HG03378 (cell line): ENCODE measurements around the gene RFESD.
"Not testable (repeated sequence)": the region's sequence is repeated elsewhere in the genome, so short reads cannot be mapped to it uniquely, and the experiment has no call there.

Experiments used
- ATAC-seq: cut with Tn5 transposase; IDR thresholded peaks from one replicate; pipeline ENCODE4 v1.9.1; 2021; ENCODE audit warnings: mild to moderate bottlenecking, moderate library complexity; ENCODE audit not compliant: unreplicated experiment

The RFESD gene

DNA sequence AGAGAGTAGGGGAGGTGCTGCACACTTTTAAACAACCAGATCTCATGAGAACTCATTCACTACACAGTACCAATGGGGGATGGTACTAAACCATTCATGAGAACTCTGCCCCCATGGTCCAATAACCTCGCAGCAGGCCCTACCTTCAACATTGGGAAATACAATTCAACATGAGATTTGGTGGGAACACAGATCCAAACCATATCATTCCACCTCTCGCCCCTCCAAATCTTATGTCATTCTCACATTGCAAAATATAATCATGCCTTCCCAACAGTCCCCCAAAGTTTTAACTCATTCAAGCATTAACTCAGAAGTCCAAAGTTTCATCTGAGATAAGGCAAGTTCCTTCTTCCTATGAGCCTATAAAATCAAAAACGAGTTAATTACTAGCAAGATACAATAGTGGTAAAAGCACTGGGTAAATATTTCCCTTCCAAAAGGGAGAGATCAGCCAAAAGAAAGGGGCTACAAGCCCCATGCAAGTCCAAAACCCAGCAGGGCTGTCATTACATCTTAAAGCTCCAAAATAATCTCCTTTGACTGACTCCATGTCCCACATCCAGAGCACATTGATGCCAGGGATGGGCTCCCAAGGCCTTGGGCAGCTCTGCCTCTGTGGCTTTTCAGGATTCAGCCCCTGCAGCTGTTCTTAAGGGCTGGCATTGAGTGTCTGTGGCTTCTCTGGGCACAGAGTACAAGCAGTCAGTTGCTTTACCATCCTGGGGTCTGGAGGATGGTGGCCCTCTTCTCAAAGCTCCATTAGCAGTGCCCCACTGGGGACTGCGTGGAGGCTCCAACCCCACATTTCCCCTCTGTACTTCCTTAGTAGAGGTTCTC is 18.4 kb upstream of the RFESD start:
- no peak for ATAC-seq

DNA sequence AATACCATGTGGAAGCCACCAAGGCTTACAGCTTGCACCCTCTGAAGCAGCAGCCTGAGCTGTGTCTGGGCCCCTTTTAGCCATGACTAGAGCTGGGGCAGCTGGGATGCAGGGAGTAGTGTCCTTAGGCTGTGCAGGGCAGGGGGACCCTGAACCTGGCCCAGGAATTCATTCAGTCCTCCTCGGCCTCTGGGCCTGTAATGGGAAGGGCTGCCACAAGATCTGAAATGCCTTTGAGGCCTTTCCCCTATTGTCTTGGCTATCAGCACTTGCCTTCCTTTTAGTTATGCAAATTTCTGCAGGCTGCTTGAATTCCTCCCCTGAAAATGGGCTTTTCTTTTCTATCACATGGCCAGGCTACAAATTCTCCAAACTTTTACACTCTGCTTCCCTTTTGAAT is 17.6 kb upstream of the RFESD start:
- no peak for ATAC-seq

DNA sequence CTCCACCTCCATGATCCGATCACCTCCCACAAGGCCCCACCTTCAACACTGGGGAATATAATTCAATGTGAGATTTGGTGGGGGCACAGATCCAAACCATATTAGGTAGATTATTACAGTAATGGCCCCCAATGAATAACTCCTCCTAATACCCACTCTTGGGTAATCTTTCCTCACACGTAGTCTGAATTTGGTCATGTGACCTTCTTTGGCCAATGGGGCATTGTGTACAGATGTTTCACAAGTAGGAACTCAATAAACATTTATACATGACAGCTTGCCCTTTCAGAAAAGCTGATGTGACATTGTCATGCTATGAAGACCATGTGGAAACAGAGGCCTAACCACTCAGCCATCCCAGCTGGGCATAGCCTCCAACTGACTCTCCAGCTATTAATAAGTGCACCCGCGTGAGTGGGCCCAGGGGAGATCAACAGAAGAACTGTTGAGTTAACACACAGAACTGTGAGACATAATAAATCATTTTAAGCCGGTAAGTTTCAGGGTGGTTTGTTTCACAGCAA is 16.1 kb upstream of the RFESD start:
- ATAC-seq: no peak

DNA sequence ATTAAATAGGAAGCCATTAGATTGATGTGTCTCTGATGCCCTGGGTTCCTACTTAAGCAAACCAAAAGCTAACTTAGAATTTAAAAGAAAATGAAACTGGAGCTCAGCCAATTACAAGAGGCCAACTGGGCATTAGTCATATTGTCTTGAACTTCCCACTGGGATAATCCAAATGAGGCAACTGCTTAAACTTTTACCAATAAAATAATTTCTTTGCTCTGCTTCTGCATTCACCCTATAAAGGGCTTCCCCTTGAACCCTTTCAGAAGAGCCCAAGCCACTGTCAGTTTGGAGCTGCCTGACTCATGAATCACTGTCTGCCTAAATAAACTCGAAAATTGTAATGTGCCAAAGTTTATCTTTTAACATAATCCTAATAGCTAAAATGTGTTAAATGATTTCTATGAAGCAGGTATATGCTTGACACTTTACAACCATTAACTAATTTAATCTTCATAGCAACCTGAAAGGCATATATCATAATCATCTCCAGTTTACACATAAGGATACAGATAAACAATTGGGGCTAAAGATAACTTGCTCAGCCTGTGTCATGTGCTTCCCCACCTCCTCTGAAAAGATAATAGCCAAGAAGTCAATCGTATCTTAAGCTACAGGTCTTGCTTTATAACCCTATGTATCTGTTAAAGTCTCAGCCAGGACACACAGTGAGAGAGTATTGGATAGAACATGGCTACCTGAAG is 15.2 kb upstream of the RFESD start:
- peak; percentile 13 for ATAC-seq

DNA sequence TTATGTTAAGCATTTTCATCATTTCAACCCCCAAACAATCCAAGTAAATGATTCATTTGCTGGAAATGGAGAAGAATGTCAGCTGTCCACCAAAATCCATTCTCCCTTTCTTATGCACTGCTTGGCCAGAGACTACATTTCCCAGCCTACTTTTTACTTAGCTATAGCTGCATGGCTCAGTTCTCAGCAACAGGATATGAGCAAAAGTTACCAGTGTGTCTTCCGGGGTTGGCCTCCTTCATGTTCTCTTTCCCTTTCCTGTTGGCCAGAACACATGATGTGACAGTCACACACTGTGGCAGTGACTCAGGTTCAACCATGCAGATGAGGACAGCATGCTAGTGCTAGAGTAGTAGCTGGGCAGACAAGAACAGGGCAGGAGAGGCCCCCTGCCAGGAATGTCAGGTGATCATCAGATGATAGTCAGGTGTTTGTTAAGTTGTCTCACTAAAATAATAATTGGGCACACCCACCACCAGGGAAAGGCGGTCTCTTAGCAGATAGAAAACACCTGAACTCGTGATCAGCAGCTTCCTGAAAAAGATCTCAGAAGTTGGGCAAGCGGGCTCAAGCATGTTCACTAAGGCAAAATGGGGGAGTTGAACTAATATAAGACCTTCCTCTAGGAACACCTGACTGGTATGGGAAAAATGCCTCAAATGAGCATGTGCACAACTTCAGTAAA is 14.4 kb upstream of the RFESD start:
- peak; percentile 97 for ATAC-seq

DNA sequence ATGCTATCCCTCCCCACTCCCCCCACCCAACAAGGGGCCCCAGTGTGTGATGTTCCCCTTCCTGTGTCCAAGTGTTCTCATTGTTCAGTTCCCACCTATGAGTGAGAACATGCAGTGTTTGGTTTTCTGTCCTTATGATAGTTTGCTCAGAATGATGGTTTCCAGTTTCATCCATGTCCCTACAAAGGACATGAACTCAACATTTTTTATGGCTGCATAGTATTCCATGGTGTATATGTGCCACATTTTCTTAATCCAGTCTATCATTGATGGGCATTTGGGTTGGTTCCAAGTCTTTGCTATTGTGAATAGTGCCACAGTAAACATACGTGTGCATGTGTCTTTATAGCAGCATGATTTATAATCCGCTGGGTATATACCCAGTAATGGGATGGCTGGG is 13.6 kb upstream of the RFESD start:
- not testable (repeated sequence) for ATAC-seq

DNA sequence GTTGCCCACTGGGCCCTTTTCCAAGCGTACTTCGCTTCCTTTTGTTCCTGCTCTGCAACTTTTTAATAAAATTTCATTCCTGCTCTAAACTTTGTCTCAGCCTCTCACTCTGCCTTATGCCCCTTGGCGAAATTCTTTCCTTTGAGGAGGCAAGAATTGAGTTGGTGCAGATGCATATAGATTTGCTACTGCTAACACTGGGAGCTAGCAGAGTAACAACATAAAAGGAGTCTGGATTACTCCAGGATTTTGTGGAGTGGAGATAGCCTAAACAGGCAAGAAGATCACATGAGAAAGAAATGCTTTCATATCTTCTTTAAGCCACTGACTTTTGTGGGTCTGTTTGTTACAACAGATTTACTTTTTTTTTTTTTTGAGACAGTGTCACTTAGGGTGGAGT is 12.9 kb upstream of the RFESD start:
- ATAC-seq: no peak

DNA sequence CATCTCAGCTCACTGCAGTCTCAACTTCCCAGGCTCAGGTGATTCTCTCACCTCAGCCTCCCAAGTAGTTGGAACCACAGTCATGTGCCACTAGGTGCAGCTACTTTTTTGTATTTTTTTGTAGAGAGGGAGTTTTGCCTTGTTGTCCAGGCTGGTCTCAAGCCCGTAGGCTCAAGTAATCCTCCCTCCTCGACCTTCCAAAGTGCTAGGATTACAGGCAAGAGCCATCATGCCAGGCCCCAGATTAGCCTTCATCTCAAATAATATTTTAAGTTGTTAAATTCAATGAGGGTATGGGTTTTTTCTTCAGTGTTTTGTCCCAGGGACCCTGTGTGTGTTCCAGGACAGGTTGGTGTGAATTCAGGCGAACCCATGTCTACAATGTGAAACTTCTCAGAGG is 12.5 kb upstream of the RFESD start:
- no peak for ATAC-seq

DNA sequence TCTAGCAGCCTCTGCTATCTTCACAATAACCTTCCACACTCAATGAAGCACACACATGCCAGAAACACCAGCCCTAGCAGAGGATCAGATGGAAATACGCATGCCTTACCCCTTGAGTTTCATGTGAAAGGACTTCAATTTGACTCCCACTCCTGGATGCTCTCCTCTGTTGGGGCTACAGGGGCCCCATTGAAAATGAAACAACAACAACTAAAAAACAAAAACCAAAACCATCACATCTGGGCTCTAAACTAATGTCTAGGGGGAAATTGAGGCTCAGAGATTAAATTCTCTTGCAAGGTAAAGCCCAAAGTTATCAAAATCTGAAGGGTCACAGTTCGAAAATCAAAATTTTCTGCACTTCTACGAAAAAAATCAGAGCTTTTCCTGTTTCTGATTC is 7.9 kb upstream of the RFESD start:
- ATAC-seq: no peak

DNA sequence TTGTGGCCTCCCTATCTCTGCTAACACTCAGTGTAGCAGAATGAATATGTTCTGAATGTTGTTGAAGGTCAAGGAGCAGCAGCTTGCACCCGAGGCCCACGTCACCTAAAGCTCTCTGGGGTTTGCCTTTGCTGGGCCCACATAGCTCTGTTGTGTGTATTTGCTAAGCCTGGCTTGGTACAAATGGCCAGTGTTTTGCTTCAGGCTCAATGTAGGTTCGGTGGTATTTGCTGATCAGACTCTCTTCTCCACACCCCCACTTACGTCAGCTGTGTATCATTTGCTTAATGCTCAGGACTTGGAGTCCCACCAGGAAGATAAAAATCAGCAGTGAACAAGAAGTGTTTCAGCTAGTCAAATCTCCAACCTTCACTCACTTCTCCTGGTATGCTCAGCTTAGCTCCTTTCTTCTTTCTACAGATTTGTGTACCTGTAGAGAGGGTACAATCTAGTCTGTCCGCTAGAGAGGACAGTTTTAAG is 4.8 kb upstream of the RFESD start:
- no peak for ATAC-seq

DNA sequence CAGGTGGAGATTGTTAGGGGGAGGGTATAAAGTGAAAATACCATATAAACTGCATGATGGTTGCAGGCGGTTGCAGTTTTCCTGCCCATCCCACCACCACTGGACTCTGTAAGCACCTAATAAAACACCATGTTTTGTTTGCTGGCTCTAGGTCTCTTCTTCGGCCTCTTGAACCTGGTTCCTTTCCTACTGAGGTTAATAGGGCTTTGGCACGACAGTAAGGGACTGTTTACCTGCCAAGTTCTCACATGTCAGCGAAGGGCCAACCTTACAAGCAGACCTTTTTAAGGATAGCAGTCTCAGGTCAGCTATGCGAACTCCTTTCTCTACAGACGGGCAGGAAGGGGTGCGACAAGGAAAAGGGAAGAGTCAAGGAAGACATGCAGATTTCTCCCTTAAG is 3.4 kb upstream of the RFESD start:
- ATAC-seq: no peak

DNA sequence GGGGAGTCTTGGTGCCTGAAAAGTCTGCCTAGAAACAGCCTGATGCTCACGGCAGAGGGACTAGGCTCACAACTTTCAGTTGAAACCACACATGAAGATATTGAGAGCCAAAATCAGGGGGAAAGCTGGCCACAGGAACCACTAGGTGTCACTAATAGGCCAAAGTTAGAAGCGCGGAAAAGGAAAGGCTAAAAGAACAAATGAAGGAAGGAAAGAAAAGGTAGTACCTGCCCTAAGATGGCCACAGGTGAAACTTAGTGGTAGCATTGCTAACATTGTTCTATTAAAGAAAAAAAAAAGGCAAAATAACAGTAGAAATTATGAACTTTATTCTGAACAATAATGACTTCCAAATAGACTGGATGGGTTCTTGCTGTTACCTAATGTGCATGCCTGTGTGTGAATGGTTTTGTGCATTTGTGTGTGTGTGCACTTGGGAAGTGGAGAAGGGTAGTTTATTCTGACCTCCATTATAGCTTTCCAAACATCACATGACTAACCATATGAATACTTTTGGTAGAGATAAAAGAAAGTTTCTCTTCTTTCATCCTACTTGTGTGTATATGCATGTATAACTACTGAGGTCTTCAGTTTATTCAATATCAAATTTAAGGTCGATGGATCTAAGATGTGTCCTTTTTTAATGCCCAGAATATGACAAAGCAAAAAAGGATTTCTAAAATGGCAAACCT is 2.1 kb upstream of the RFESD start:
- peak; percentile 59 for ATAC-seq

DNA sequence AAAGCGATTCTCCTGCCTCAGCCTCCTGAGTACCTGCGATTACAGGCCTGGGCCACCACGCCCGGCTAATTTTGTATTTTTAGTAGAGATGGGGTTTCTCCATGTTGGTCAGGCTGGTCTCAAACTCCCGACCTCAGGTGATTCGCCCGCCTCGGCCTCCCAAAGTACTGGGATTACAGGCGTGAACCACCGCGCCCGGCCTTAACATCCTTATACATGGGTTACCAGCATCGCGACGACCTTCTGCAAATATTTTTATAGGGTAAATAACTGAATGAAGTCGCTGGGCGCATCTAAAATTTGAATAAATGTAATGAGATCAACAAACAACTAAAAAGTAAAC is 380 bp upstream of the RFESD start:
- ATAC-seq: not testable (repeated sequence)

DNA sequence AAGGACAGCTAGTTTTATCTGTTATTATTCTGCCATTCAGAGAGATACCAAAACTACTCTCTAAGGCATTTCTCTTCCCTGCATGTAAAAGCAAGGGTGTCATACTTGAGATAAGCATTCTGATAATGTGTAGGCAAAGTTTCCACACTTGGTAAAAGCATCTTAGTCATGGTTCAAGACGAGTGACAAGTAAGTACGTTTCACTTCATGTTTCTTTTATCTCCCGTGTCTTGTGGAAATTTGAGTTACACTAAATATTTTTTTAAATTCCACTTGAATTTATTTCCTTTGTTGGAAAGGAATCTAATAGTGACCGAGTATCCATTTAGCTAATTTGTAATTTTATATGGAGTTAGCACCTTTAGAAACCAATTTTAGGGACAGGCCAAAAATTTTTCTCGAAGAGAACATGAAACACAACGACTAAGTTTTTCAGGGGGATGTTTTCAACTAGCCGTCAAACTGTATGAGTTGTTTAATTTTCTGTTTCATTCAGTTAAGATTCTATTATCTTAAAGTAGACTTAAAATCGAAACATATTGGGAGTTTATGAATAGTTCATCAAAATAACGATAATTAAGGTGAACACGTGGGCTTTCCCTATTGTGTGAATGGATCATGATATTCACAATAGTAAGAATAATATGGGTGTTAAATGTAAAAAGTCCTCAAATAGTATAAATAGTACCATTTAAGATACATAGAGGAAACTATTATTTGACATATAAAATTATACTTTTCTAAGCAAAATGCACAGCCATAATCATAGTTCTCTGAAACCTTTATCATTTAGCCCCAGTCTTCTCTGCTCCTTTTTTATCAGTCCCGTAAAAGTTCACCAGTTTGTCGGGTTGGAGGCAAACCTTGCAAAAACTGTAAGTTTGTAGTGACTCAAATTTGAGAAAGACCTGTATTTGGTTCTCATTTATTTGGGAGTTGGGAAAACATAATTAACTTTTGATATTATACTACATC is 1.6 kb downstream of the RFESD start:
- ATAC-seq: no peak

DNA sequence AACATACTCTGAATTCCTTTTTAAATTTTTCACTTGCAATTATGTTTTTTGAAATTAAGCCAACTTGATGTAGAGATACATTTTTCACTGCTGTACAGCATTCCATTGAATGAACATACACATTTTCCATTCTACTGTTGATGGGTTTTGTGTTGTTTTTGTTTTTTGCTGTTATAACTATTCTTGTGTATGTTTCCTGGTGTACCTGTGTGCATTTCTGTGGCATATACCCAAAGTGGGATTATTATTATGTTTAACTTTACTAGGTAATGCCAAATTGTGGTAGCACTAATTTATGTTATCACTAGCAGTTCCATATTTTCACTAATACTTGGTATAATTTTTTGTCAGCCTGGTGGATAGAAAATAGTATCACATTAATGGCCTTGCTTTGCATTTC is 2.7 kb downstream of the RFESD start:
- no peak for ATAC-seq

DNA sequence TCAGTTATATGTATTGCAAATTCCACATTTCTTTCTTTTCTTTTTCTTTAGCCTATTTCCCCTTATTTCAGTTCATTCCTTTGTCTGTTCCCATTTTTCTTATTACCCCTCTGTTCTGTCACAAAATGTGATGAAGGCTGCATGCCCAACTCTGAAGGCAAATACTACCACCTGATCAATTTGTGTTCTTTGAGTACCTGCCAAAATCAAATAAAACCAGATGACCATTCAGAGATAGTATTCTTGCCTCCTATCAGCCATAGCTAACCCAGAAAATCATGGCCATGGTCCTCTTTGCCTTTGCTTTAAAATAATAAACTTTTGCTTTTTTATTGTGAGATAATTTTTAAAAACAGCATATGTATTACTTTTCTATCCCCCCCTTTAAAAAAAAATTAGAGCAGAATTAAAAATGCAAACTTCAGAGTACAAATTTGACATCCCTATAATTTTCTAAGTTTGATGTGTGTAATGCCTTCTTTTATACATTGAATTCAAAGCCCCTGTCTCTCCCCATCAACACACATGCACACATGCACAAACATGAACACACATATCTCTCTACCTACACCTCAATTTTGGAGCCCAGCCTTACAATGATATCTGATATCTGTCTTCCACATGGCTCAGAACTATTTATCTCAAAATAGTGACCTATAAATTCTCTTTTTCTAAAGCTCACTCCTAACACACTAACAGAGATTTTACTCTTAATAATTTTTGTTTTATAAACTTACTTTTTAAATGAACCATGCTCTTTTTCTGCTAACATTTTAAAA is 3.5 kb downstream of the RFESD start:
- ATAC-seq: no peak

DNA sequence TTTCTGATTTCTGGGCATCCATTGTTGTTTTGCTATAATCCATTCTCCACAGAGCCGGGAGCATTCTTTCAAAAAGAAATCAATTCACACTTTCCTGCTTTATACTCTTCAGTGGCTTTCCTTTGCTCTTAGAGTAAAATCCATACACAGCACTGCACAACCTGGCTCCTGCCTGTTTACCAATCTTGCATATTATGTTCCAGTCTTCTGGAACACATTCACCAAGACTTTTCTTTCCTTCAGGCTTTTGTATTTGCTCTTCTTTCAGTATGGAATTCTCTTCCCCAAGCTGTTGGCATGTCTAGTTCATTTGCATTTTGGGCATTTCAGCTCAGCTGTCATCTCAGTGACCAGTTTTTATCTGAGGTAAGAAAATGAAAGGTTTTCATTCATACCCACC is 6.3 kb downstream of the RFESD start:
- no peak for ATAC-seq

DNA sequence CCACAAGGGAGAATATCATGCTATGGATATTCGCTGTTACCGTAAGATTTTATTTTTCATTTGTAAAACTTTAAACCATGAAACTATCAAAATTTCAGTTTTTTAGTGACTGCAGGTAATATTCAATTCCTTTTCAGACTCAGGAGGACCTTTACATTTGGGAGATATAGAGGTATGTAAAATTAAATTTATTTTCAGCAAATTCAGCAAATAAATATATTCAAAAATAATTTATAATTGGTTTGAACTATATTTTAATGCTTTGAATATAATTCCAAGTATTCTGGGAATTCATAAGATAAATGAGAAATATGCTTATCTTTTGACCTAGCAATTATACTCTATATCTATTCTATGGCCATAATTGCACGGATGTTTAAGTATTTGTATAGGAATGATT is 7.6 kb downstream of the RFESD start:
- no peak for ATAC-seq

DNA sequence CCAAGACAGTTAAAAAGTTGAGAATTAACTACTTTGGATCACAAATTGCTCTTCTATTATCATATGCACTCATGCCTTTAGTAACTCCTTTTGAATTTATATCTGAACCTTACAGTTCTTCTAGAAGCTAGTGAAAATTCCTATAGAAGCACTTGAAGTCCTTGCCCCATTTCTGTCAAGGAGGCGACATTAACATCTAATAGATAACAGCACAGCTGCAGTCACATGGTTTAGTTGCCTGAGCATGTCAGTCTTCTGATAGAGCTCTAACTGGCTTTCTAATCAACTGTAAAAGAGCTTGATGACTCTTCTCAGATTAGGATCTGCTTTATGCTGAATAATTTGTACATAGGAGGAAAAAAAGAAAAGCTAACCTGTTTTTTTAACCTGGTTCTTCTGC is 9.0 kb downstream of the RFESD start:
- no peak for ATAC-seq
